GM12873 (cell line): ENCODE measurements around the gene WWC2.
A peak's percentile ranks its signal among the peaks of the same experiment; 100 is the strongest.

Source experiments
- TF ChIP-seq, protein P1 (sequence below): IDR thresholded peaks from 2 replicates; pipeline ENCODE4 v1.5.1; 2012; ENCODE audit warnings: low read depth, mild to moderate bottlenecking, moderate library complexity, low read length, control low read depth; ENCODE audit not compliant: insufficient read depth; ENCODE audit errors: missing control alignments

The WWC2 gene

DNA sequence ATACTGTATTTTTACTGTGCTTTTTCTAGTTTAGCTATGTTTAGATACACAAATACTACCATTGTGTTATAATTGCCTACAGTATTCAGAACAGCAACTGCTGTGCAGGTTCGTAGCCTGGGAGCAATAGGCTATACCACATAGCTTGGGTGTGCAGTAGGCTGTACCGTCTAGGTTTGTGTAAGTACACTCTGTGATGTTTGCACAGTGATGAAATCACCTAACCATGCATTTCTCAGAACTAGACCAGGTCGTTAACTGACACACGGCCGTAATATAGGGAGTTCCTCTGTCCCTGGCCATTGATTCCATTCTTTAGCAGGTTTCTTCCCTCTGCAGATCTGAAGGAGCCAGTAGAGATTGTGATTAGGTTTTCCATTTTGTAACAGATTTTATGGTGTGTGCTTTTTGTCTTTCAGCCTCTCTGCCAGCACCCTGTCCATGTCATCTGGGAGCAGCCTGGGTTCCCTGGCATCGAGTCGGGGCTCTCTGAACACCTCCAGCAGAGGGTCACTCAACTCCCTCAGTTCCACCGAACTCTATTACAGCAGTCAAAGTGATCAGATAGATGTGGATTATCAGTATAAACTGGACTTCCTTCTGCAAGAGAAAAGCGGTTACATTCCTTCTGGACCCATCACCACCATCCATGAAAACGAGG, 161.6 kb downstream of the WWC2 start:
- TF ChIP-seq, protein P1, sequence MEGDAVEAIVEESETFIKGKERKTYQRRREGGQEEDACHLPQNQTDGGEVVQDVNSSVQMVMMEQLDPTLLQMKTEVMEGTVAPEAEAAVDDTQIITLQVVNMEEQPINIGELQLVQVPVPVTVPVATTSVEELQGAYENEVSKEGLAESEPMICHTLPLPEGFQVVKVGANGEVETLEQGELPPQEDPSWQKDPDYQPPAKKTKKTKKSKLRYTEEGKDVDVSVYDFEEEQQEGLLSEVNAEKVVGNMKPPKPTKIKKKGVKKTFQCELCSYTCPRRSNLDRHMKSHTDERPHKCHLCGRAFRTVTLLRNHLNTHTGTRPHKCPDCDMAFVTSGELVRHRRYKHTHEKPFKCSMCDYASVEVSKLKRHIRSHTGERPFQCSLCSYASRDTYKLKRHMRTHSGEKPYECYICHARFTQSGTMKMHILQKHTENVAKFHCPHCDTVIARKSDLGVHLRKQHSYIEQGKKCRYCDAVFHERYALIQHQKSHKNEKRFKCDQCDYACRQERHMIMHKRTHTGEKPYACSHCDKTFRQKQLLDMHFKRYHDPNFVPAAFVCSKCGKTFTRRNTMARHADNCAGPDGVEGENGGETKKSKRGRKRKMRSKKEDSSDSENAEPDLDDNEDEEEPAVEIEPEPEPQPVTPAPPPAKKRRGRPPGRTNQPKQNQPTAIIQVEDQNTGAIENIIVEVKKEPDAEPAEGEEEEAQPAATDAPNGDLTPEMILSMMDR, result no peak

DNA sequence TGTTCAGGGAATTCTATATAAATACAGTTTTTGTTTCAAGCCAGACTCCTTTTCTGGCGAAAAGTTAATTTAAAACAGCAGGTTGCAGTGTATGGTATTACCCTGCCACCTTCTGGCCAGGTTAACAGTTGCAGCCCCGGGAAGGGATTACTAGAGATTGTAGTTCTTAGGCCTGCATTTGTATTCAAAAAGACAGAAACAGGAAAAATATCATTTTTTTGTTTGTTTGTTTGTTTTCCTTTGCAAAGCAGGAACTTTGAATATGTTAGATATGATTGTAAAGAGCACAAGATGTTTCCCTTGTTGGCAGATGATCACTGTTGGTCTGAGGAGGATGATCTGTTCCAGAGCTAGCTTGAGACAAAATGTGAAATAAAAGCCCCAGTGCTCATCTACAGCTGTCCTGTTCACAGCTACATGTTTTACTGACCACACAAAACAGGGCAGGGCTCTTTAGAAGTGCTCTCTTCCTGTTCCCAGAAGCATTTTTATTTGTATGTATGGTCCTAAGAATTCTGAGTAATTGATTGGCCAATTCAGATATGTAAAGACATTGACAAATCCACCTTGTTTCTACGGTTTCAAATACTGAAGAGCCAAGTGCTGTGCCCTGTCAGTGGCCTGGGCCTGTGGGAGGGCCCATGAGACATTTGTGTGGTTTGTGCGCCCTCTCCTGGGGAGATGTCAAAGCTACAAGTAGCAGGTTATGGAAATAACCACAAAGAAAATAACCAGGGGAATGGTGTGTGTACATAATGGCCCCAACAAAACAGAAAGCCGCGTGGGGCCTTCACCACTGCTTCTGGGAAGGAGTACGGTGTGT, 163.1 kb downstream of the WWC2 start:
- TF ChIP-seq, protein P1, result peak; percentile 78

DNA sequence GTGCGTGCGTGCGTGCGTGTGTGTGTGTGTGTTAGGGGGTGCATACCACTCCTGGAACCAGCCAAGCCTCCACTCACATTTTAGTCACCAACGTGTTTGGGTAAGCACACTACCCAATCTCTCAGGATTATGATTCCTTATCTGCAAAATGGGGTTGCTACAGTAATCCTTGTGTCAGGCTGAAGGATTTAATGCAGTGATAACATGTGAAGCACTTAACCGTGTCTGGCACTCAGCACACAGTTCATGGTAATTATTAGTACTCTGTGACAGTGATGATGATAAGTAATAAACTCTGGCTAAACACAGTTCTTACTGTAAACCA, 163.7 kb downstream of the WWC2 start:
- TF ChIP-seq, protein P1, result no peak

- TF ChIP-seq, protein P1, result no peak
These were observed 164.8 kb downstream of the WWC2 start for GRCh38 chr4:183263787-183264386.

GRCh38 chr4:183264614-183265013, 165.6 kb downstream of the WWC2 start:
- TF ChIP-seq, protein P1, result no peak

DNA sequence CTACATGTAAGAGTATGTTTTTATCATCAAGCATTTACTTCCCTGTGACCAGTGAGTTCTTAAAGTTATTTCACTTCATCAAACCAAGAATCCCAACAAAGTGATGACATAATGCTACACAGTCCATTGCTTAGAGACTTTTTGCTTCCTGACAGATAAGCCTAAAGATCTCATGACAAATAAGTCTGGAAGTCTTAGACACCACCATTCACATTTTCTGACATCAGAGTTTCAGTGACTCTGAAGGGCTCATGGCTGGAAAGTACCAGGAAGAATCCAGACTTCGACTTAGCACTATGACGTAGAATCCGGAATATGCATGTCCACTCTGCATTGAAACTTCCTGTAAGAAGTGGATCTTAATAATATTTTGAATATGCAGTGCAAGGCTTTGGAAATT, 167.3 kb downstream of the WWC2 start:
- TF ChIP-seq, protein P1, result no peak

GRCh38 chr4:183268556-183268955, 169.5 kb downstream of the WWC2 start:
- TF ChIP-seq, protein P1, result no peak
